NOMO-1 (cell line): ENCODE measurements around the gene PRSS57.
A peak's percentile ranks its signal among the peaks of the same experiment; 100 is the strongest.

Experiments
- DNase-seq, 2 experiments: peaks; one replicate each; lab custom pipeline; 2025; ENCODE audit not compliant: unreplicated experiment in 2 of 2; lab: John Stamatoyannopoulos, UW

Gene PRSS57

DNA sequence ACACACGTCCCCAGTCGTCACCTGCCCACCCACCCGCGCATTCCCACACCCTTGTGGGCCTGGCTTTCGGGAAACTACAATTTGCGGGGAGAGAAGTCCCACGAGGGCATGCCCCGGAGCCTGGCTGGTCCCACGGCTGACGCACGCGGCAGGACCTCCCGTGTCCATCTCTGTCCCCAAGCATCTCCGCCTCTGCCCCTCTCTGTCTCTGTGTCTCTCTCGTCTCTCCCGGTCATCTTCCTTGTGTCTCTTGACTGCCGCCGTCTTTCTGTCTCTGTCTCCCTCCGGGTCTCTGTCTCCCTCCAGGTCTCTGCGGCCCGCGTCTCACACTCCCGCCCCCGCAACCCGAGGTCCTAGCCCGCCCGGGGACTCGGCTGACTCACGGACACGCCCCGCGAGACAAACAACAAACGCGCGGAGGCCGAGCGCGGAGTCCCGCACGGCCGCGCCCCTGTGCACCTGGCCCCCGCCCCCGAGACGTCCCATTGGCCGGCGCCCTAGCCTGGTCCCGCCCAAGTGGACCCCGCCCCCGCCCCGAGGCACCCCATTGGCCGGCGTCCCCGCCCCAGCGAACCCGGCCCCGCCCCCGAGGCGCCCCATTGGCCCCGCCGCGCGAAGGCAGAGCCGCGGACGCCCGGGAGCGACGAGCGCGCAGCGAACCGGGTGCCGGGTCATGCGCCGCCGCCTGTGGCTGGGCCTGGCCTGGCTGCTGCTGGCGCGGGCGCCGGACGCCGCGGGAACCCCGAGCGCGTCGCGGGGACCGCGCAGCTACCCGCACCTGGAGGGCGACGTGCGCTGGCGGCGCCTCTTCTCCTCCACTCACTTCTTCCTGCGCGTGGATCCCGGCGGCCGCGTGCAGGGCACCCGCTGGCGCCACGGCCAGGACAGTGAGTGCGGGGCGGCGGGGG, 55.7 kb downstream of the PRSS57 start, which contains the start of gene FGF22:
FGF22 (plus strand) TSS at position 627 of the 908 bp plus-strand sequence; CDS start at position 674, 47 bp downstream.
- peak; percentile 70 to 84 for DNase-seq

DNA sequence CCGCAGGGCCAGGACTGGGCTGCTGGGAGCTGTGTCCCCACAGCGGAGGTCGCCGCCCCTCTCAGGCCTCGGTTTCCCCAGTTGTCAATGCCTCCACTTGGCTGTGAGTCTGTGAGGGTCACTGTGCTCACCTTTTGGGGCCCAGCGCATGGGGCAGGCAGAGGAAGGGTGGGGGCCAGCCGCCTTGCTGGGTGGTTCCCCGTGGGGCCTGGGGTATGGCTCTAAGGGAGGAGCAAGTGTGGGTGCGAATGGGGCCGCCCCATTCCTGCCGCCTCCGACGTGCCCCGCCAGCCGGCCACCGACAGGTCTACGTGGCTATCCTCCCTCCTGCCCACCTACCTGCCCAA, 56.4 kb downstream of the PRSS57 start:
- DNase-seq = no peak
